HG03342 (cell line): ENCODE measurements around the gene IL17RE.

Source experiments
- ATAC-seq: cut with Tn5 transposase; IDR thresholded peaks from one replicate; pipeline ENCODE4 v1.9.1; 2021; ENCODE audit warnings: mild to moderate bottlenecking, moderate library complexity; ENCODE audit not compliant: unreplicated experiment

IL17RE gene

DNA sequence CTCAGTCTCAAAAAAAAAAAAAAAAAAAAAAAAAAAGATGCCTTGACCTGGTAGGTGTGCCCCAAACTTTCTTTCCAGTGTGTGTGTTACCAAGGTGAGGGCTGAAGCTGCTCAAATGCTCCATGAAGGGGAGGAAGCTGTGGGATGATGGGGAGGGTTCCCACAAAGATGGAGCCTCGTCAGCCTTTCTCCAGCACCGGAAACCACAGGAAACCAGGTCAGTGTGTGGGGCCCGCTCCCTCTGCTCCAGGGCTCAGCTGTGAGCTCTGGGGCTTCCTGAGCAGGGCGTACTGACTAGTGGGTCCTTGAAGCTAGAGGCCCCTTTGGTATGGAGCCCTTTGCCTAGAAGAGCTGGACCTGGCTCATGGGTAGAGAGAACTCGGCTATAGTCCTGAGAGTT is 681 bp upstream of the IL17RE start:
- ATAC-seq: no peak

DNA sequence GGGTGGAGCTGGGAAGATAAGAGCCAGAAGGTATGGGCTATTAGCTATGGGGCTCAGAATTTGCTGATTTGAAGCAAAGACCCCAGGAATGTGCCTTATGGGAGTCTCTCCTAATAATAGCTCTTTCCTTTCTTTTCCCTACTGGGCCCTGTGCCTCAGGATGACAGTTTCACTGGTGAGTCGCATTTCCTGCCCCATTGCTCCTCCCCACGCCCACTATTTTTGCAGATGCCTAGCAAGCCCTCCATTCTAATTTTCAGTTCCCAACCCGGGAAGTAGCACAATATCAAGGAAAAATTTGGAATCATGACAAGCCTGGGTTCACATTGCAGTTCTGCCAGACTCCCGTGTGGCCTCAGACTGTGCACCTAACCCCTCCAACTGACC is 583 bp downstream of the IL17RE start:
- no peak for ATAC-seq

DNA sequence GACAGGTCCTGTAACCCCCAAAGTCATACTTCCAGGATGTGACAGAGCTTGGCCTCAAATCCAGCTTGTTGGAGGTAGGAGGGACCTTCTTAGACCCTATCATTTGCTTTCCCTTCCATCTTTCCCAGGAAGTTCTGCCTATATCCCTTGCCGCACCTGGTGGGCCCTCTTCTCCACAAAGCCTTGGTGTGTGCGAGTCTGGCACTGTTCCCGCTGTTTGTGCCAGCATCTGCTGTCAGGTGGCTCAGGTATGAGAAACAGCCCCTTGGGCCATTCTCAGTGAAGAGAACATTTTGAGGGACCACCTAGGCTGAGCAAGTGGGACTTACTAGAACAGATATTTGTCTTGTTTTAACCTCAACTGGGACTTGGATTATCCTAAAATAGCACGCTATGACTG is 1.3 kb downstream of the IL17RE start:
- ATAC-seq: no peak

DNA sequence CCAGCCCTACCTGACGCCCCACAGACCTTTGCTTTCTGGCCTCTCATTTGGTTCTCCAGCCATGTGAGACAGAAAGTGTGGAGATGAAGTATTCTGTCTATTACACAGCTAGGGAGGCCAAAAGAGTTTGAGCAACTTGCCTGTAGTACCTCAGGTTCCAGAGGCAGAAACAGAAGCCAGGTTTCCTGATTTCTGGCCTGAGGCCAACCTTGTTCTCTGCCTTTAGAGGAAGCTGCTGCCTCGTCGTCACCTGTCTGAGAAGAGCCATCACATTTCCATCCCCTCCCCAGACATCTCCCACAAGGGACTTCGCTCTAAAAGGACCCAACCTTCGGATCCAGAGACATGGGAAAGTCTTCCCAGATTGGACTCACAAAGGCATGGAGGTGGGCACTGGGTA is 3.8 kb downstream of the IL17RE start:
- ATAC-seq: no peak

DNA sequence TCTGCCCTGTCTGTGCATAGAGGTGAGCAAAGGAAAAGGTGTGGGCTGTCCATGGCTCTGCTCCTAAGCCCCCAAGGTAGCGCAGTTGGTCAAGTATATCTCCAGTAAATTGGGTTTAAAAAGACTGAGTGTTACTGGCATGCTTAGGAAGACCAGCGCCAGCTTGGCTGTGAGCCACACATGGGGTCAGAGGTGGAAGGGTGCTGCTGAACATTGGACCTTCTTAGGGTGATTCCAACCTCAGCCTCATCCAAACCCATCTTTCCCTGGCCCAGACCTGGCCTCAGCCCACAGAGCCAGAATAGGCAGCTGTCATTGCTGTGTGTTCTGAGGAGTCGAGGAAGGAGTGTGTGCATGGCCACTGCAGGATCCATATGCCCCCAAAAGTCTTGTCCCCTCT is 5.6 kb downstream of the IL17RE start:
- no peak for ATAC-seq

DNA sequence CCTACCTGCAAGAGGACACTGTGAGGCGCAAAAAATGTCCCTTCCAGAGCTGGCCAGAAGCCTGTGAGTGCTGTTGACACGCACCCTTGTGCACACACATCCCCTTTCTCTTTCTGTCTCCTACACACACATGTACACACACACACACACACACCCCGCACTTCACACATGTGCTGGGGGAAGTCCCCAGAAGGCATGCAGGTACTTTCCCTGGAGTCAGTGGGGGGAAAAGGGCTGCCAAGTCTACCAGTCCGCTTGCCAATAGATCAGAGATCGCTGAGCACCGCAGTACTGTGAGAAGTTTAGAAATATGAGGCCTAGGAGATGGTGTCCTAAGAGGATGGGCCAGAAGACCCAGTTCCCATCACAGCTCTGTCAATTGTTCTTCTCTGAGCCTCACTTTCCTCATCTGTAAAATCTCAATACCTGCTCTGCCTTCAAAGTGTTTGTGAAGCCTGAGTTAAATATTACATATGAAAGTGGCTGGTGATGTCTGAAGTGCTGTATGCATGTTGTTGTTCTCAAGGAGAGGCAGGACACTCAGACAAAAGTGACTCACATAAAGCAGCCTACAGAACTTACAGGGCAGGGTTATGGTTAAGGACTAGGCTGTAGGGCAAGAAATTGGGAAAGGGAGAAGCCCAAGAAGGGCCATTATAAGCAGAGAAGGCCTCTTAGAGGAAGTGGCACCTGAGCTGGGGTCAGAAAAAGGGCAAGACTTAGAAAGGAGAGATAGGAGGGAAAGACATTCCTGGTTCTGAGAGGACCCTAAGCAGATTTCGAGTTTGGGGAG is 6.8 kb downstream of the IL17RE start:
- no peak for ATAC-seq

DNA sequence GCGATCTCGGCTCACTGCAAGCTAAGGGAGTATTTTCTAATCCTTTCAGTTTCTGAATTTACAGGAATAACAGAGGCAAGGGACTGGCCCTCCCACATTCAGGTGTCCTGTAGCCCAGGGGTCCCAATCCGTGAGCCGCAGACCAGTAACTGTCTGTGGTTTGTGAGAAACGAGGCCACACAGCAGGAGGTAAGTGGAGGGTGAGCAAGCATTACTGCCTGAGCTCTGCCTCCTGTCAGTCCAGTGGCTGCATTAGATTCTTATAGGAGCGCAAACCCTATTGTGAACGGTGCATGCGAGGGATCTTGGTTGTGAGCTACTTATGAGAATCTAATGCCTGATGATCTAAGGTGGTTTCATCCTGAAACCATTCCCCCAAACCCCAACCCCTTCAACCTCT is 9.2 kb downstream of the IL17RE start:
- ATAC-seq: no peak

DNA sequence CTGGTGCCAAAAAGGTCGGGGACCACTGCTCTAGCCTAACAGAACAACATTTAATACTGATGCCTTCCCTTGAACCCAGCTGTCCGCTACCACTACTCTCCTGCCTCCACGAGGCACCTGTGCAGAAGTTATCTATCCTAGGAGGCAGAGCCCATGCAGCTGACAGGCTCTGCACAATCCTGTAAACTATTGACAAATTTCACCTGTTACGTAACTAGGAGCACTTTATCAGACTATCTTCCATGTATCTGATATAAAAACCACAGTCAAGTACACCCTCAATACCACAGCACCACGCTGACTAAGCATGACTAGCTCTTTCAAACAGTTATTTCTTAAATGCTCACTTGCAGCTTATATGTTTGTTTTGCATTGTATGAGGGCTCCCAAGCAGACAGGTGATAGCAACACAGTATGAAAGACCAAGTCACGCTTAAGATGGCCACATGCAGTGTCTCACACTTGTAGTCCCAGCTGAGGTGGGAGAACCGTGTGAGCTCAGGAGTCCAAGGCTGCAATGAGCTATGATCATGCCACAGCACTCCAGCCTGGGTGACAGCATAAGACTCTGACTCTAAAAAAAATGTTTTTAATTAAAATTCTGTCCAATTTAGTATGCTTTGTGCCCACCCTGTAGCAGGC is 9.8 kb downstream of the IL17RE start:
- no peak for ATAC-seq

DNA sequence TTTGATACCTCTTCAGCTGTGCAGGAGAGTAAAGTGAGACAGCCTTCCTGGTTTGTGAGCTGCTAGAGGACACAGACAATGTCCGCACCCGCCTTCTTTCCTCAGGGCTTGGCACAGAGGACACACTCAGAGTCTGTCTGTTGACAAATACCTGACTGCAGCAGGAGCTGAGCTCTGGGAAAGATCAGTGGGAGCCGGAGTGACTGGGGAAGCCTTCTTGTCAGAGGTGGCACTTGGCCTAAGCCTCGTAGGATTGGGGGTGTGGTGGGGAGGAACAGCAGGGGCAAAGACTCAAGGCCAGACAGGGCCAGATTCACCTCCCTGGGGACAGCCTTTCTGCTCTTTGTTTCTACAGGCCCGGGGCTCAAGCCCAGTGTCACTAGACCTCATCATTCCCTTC is 11.0 kb downstream of the IL17RE start:
- ATAC-seq: no peak

DNA sequence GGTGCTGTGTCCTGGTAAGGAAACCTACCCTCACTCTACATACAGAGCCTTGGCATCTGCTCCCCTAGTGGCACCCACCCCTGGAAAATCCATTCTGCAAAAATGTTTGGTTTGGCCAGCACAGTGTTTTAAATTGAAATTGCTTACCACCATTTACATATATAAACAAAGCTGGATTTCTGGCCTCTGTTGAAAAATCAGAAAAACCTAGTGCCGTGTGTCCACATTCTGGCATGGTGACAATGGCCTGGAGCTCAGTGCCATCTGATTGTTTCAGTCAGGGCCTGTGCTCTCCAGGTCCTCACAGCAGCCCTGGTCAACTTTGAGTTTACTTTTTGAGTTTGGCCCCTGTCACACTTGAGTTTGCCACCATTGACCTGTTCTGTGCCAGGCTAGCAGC is 11.4 kb downstream of the IL17RE start:
- ATAC-seq: no peak

DNA sequence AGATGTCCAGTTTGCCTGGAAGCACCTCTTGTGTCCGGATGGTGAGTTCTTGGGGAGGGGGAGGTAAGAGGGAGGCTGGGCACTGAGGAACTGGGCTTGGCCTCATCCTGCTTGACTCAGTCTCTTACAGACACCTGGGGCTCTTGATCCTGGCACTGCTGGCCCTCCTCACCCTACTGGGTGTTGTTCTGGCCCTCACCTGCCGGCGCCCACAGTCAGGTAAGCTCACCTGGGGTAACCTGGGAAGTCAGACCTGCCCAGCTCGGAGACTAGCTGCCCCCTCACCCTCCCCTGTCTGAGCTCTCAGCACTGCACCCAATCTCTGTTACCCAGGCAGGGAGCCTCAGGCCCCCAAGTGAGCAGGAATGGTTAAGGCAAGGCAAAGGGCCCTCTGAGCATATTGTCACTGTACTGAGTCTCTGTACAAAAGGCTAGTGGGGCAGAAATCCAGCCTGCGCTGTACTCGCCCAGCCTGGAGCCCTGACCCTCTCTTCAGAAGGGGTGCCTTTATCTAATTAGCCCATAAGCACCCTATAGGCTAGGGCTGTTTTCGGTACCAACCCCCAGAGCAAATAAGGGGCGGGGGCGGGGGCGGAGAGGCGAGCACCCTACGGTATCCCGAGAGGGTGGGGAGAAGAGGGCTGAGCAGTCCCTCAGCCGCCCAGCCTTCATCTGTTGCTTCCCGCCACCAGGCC is 12.1 kb downstream of the IL17RE start:
- no peak for ATAC-seq

DNA sequence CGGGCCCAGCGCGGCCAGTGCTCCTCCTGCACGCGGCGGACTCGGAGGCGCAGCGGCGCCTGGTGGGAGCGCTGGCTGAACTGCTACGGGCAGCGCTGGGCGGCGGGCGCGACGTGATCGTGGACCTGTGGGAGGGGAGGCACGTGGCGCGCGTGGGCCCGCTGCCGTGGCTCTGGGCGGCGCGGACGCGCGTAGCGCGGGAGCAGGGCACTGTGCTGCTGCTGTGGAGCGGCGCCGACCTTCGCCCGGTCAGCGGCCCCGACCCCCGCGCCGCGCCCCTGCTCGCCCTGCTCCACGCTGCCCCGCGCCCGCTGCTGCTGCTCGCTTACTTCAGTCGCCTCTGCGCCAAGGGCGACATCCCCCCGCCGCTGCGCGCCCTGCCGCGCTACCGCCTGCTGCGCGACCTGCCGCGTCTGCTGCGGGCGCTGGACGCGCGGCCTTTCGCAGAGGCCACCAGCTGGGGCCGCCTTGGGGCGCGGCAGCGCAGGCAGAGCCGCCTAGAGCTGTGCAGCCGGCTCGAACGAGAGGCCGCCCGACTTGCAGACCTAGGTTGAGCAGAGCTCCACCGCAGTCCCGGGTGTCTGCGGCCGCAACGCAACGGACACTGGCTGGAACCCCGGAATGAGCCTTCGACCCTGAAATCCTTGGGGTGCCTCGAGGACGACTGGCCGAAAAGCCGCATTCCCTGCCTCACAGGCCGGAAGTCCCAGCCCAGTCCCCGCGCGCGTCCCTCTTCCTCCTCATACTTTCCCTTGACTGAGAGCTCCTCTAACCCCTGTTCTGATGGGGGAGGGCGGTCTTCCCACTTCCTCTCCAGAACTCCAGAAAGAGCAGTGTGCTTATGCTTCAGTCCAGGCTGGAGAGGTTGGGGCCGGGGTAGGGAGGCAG is 12.8 kb downstream of the IL17RE start:
- no peak for ATAC-seq

DNA sequence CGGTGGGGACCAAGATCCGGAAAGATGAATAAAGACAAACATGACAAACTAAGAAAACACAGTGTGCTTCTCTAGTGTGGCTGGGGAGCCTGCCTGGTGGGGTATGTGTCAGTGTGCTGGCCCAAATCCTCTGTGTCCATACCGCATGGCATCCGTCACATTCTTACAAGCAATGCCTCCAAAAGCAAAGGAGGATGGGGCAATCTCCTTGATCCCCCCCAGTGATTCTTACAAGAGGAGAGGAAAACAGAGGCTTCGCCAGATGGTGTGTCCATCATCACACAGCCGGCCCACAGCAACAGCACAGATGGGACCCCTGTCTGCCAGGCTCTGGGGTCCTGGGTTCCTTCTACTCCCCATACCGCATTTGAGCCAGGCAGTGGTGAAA is 13.7 kb downstream of the IL17RE start:
- no peak for ATAC-seq

DNA sequence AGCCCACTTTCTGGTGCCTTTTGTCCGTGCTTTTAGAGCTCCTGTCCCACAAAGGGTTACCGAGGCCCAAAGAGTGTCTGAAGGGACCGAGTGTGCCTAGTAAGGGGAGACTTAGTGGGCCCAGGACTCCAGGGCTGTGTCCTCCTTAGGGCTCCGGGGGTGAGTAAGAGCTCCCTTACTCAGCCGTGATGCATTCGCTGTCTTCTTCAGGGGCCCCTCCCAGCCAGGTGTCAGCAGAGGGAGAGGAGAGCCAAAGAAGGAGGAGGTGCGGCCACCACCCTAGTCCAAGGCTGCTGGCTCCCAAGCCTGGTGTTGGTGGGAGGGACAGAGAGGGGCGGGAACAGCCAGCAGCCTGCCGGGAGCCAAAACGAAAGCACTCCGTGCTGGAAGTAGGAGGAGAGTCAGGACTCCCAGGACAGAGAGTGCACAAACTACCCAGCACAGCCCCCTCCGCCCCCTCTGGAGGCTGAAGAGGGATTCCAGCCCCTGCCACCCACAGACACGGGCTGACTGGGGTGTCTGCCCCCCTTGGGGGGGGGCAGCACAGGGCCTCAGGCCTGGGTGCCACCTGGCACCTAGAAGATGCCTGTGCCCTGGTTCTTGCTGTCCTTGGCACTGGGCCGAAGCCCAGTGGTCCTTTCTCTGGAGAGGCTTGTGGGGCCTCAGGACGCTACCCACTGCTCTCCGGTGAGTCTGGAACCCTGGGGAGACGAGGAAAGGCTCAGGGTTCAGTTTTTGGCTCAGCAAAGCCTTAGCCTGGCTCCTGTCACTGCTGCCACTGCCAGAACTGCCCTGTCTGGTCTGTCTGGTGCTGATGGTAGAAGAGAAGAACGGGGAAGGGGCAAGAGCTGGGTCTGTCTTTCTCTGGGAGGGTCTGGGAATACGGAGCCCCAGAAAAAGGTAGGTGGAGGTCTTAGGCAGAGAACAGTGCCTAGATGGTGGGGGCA is 14.4 kb downstream of the IL17RE start, which contains the start of gene IL17RC:
TSS of gene IL17RC (plus strand) at position 365 of the 947 bp plus-strand sequence. CDS start at position 583, 218 bp downstream.
- ATAC-seq: no peak

DNA sequence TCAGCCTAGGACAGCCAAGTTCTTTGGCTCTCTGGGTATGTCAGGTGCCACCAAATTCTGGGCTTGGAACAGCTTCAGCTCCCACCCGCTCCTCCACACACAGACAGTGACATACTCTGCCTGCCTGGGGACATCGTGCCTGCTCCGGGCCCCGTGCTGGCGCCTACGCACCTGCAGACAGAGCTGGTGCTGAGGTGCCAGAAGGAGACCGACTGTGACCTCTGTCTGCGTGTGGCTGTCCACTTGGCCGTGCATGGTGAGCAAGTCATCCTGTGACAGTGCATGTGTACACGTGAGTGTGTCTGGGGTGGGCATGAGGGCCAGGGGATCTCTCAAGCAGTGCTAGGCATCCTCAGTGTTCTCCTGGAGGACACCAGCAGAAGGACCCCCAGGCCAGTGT is 15.2 kb downstream of the IL17RE start:
- ATAC-seq: no peak

DNA sequence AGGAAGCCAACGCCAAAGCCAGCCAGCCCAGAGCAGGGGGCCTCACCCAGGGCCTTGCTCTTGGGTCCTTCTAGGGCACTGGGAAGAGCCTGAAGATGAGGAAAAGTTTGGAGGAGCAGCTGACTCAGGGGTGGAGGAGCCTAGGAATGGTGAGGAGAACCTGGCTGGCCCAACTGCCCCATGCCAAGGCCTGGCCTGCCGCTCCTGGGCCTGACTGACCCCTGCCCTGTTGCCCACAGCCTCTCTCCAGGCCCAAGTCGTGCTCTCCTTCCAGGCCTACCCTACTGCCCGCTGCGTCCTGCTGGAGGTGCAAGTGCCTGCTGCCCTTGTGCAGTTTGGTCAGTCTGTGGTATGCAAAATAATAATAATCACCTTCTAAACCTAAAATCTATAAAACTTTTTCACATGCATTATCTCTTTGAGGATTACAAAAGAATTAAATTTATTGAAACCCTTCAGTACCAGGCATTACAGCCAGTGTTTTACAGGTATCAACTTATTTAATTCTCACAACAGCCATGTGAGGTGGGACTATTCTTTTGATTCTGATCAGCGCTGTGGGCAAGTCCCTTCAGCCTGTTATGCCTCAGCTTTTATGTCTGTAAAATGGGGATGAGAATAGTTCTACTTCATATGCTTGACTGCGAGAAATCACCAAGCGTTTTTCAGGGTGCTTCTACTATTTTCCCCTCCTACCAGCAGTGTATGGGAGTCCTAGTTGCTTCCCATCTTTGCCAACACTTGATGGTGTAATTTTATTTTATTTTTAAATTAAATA is 15.8 kb downstream of the IL17RE start:
- no peak for ATAC-seq

DNA sequence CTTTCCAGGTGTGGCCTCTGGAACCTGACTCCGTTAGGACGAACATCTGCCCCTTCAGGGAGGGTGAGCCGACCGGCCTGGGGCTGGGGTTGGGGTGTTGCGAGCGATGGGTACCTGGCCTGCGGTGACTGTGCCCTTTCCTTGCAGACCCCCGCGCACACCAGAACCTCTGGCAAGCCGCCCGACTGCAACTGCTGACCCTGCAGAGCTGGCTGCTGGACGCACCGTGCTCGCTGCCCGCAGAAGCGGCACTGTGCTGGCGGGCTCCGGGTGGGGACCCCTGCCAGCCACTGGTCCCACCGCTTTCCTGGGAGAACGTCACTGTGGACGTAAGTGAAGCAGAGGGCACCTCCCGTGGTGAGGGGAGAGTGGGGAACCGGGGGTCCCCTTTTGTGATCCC is 25.5 kb downstream of the IL17RE start:
- ATAC-seq: no peak

DNA sequence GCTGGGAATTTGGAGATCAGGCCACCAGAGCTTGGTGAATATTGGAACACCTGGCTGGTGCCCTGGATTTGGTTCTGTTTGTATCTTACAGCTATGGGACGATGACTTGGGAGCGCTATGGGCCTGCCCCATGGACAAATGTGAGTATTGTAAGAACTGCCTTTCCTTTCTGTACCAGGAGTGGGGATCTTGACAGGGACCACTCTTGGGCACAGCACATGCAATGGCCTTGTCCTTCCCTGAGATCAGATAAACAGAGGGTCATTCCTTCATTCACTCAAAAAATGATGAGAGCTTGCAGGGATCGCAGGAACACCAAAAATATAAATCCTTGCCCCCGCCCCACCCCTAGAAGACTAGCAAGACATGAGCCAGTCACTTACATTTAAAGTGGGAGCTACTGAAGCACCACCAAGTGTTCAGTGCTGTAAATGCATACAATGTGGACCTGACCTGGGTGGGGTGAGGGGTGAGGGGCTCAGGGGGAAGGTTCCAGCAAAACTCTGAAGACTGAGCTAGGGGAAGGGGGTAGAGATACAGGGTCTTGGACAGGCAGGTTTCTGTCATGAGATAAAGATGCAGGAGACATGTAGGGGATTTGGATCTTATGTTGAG is 28.3 kb downstream of the IL17RE start:
- no peak for ATAC-seq

DNA sequence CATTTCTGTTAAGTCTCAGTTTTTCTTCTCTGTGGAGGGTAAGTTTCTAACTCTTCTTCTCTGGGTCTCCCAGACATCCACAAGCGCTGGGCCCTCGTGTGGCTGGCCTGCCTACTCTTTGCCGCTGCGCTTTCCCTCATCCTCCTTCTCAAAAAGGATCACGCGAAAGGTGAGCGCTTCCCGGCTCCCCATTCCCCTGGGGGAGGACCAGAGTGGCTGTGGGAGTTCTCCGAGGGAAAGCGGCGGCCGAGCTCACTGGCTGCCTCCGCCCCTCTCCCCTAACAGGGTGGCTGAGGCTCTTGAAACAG is 29.8 kb downstream of the IL17RE start:
- no peak for ATAC-seq
